GM21529 (cell line): ENCODE data around the gene PLA2G4A.

ENCODE experiments used
- ATAC-seq: cut with Tn5 transposase; IDR thresholded peaks from one replicate; pipeline ENCODE4 v1.9.1; 2021; ENCODE audit not compliant: unreplicated experiment

Gene PLA2G4A

GRCh38 chr1:186831168-186831567, 2.4 kb downstream of the PLA2G4A start:
- no peak for ATAC-seq

- ATAC-seq: no peak
Measured at GRCh38 chr1:186834399-186834958, 5.7 kb downstream of the PLA2G4A start.

- no peak for ATAC-seq
Measured at GRCh38 chr1:186835448-186835847, 6.7 kb downstream of the PLA2G4A start.

GRCh38 chr1:186837806-186838205, 9.1 kb downstream of the PLA2G4A start:
- no peak for ATAC-seq

- ATAC-seq: peak; percentile 23
Measured at GRCh38 chr1:186838380-186839040, 9.8 kb downstream of the PLA2G4A start.

GRCh38 chr1:186839041-186839400, 10.3 kb downstream of the PLA2G4A start:
- peak; percentile 58 for ATAC-seq

- ATAC-seq: no peak
Measured at GRCh38 chr1:186841599-186841998, 12.8 kb downstream of the PLA2G4A start.

GRCh38 chr1:186842547-186842946, 13.8 kb downstream of the PLA2G4A start:
- ATAC-seq: no peak

GRCh38 chr1:186843226-186843625, 14.5 kb downstream of the PLA2G4A start:
- ATAC-seq: no peak

GRCh38 chr1:186843931-186844330, 15.2 kb downstream of the PLA2G4A start:
- ATAC-seq: no peak

- peak; percentile 28 for ATAC-seq
Measured at GRCh38 chr1:186845576-186846210, 16.9 kb downstream of the PLA2G4A start.

- ATAC-seq: no peak
Measured at GRCh38 chr1:186848509-186849130, 19.9 kb downstream of the PLA2G4A start.

- peak; percentile 91 for ATAC-seq
Measured at GRCh38 chr1:186849271-186849671, 20.5 kb downstream of the PLA2G4A start.

GRCh38 chr1:186849826-186850225, 21.1 kb downstream of the PLA2G4A start:
- peak; percentile 51 for ATAC-seq

GRCh38 chr1:186854102-186854501, 25.4 kb downstream of the PLA2G4A start:
- no peak for ATAC-seq

- no peak for ATAC-seq
Measured at GRCh38 chr1:186858923-186859322, 30.2 kb downstream of the PLA2G4A start.

- ATAC-seq: no peak
Measured at GRCh38 chr1:186859995-186860394, 31.2 kb downstream of the PLA2G4A start.

- ATAC-seq: no peak
Measured at GRCh38 chr1:186864296-186864695, 35.5 kb downstream of the PLA2G4A start.

- ATAC-seq: peak; percentile 71
Measured at GRCh38 chr1:186865253-186865652, 36.5 kb downstream of the PLA2G4A start.

GRCh38 chr1:186865857-186866256, 37.1 kb downstream of the PLA2G4A start:
- no peak for ATAC-seq

GRCh38 chr1:186869526-186870228, 40.9 kb downstream of the PLA2G4A start:
- peak; percentile 38 for ATAC-seq
